Activated gamma-delta T cell treated with anti-CD3 and anti-CD28 coated beads, Interleukin-2, amount 50 U/mL, for 16 hours (primary cell): ENCODE data around the gene NCS1.

Source experiments
- DNase-seq: peaks from one replicate; pipeline ENCODE4 v3.0.0-alpha.2; 2020; ENCODE audit warnings: low read depth

NCS1 gene

GRCh38 chr9:130172161-130172857 lies at the start of gene NCS1:
NCS1 (plus strand) TSS chr9:130172404; CDS start chr9:130172664, 260 bp downstream.
- DNase-seq: peak; percentile 18

DNA sequence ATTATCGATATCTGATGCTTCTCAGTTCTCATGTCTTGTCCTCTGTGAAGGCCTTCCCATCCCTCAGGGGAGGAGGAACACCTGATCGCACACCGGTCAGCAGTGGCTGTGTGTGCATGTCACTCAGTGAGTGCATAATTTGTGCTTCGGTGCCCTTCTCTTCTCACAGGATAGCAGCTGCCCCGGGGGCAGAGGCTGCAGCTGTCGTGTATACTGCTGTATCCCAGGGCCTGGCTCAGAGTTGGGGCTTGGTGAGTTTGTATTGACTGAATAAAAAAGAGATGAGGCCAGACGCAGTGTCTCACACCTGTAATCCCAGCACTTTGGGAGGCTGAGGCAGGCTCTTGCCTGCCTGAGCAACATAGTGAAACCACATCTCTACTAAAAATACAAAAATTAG lies 49.7 kb upstream of the NCS1 start:
- DNase-seq: no peak

DNA sequence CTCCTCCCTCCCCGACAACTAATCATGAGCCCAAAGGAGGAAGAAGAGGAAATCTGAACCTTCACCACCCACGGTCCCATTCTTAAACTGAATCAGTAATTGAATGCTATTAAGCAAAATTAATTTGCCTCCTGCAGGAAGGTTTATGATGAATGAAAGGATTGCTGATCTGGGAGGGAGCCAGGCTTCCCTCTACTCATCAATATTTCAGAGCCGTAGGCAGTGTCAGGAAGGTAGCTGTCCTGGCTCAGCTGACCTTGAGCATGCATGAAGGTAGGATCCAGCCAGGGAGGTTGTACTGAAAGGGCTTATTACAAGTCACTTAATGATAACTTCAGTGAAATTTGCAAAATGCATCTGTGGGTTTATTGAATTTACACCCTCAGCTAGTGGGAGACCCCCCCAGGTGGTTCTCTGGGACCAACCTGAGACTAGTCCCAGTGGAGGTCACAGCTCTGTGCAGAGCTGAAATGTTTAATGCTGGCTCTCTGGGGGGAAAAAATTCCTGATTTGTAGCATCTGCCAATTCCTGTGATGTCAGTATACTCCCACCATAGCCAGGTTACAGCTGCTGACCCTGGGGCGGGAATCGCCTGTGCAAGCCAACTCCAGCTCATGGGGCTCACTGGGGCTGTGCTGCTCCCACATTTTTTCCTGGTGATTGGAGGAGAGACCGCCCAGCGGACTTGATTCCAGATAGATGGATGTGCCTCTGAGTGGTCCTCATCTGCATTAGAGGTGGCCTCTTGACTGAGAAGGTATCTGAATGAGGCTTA lies 47.9 kb upstream of the NCS1 start:
- no peak for DNase-seq

- DNase-seq: no peak
These were observed 45.3 kb upstream of the NCS1 start for GRCh38 chr9:130126721-130127433.

- DNase-seq: peak; percentile 63
These were observed 44.0 kb upstream of the NCS1 start for GRCh38 chr9:130128251-130128650.

- peak; percentile 30 for DNase-seq
These were observed 43.3 kb upstream of the NCS1 start for GRCh38 chr9:130128733-130129431.

- no peak for DNase-seq
These were observed 42.7 kb upstream of the NCS1 start for GRCh38 chr9:130129432-130130061.

GRCh38 chr9:130132746-130133145 lies 39.5 kb upstream of the NCS1 start:
- DNase-seq: no peak

GRCh38 chr9:130137081-130137640 lies 35.0 kb upstream of the NCS1 start:
- no peak for DNase-seq

DNA sequence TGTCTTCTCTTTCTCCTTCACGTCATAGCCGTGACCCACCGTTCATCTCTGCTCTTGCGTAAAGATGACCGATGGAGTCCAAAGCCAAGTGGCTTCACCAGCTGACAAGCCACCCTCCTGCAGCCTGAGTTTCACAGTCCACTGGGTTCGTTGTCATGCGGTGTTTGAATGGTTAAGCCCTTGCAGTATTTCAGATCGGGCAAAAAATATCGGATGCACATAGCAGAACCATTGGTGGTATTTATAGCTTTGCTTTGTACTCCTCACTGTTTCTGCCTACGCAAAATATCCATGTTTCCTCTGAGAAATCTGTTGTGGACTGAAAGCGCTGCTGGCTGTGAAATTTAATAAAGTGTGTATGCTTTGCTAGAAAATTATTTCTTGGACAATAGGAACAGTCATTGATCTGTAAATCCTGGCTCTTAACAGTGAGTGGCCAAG lies 34.5 kb upstream of the NCS1 start:
- DNase-seq: no peak

DNA sequence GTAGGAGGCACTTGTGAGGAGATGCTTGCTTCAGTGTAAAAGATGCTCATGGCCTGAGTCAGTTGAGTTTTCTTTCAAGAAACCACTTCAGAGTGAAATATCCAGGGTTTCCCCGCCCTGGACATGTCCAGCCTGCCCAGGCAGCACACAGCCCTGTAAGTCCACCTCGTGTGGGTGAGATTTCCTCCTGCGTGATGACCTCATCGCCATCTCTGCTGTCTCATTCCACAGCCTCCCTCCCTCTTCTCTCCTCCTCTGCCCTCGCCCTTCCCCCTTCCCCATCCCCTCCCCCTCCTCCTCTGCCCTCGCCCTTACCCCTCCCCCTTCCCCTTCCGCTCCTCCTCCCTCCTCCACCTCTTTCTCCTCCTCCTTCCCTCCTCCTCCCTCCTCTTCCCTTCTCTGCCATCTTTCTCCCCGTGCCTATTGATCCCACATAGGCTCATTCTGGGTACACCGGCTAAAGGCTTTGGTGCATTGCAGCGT lies 34.0 kb upstream of the NCS1 start:
- no peak for DNase-seq

DNA sequence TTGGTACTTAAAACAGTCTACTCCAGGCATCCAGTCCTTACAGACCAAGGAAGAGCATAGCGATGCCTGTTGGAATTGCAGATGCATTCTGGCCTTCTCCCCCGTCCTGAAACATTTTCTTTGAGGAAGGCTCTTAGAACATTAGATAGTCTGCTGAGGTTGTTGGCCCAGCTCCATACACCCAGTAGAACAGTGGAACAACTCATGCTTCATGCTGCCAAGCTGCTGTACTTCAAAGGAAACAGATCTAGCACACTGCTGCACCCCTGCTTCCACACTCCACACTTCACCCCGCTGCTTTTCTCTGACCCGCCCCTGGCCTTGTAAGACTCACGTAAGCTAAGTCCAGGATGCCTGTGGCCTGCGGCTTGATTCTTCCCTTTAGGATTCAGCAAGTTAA lies 33.4 kb upstream of the NCS1 start:
- no peak for DNase-seq

GRCh38 chr9:130139251-130139650 lies 33.0 kb upstream of the NCS1 start:
- DNase-seq: no peak

- no peak for DNase-seq
These were observed 31.5 kb upstream of the NCS1 start for GRCh38 chr9:130140706-130141105.

- no peak for DNase-seq
These were observed 30.1 kb upstream of the NCS1 start for GRCh38 chr9:130142056-130142455.

GRCh38 chr9:130142641-130143040 lies 29.6 kb upstream of the NCS1 start:
- DNase-seq: no peak

- no peak for DNase-seq
These were observed 28.8 kb upstream of the NCS1 start for GRCh38 chr9:130143279-130143893.

- no peak for DNase-seq
These were observed 28.2 kb upstream of the NCS1 start for GRCh38 chr9:130143958-130144366.

GRCh38 chr9:130144703-130145102 lies 27.5 kb upstream of the NCS1 start:
- no peak for DNase-seq

DNA sequence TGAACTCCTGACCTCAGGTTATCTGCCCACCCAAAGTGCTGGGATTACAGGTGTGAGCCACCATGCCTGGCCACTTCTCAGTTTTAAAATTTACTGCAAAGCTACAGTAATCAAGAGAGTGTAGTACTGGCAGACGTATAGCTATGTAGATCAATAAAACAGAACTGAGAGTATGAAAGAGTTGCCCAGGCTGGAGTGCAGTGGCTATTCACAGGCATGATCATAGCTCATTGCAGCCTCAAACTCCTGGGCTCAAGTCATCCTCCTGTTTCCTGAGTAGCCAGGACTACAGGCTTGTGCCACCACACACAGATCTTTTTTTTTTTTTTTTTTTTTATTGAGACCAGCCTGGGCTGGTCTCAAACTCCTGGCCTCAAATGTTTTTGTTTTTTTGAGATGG lies 26.5 kb upstream of the NCS1 start:
- DNase-seq: no peak

DNA sequence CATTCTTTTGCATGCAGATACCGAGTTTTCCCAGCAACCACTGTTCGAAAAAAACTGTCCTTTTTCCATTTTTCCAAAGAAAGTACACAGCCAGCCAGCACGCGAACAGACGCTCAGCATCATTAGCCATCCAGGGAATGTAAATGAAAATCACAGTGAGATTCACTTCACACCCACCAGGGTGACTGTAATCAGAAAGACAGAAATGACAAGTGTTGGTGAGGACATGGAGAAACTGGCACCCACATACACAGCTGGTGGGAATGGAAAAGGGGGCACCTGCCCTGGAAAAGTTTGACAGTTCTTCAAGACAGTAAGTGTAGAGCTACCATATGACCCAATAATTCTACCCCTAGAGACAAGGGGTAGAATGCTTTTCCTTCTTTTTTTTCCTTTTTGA lies 25.0 kb upstream of the NCS1 start:
- no peak for DNase-seq
